Testis (tissue), 2 donors: ENCODE data around the gene C2CD3.

Source experiments
- POLR2A ChIP-seq: fragments of 450-650 bp; IDR thresholded peaks from one replicate; pipeline ENCODE4 v1.6.1; 2017; ENCODE audit warnings: antibody characterized with exemption, mild to moderate bottlenecking, moderate library complexity
- TF ChIP-seq, protein P1 (sequence below), 3 experiments: fragments of 450-650 bp in 2 of 3; fragments of 200-600 bp in 1 of 3; sonication (generic) in 1 of 3; IDR thresholded peaks; one replicate each; pipeline ENCODE4 v1.5.1; 2016 to 2019; ENCODE audit warnings: antibody characterized with exemption in 3 of 3, mild to moderate bottlenecking in 2 of 3, moderate library complexity in 1 of 3

DNA sequence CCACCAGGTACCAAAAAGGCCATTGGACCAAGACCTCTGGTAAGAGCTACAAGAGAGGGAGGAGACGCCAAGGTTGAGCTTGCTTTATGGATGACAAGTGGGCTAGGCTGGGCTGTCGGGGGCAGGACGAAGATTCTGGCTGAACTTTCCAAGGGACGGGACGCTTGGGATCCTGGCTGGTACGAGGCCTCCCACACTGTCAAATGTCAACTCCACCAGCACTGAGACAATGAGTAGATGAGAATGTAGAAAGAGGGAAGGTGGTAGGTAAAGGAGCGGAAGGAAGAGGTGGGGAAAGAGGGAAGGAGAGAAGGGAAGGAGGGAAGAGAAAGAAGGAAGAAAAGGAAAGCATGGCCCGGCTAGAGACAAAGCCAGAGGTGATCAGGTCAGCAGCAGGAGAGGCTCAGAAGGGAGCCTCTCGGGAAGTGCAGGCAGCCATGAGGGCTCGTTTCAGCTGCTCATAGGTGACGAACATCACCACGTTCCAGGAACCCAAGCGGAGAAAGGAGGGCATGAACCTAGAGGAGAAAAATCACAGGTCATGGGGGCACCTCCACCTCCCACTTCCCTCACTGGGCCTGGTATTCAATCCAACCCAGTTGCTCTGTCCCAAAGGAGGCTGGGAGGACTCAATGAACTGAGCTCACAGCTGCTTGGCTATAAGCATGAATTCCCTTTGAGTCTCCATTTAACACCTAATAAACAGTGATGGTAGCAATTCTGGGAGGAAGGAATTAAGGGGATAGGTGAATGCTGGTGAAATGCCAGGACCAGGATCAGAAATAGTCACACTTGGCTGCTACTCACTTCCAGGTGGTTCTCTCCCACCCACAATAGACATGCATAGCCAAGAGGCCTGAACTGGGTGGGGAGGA lies 196.0 kb downstream of the C2CD3 start:
- no peak for TF ChIP-seq POLR2A
- TF ChIP-seq, protein P1, sequence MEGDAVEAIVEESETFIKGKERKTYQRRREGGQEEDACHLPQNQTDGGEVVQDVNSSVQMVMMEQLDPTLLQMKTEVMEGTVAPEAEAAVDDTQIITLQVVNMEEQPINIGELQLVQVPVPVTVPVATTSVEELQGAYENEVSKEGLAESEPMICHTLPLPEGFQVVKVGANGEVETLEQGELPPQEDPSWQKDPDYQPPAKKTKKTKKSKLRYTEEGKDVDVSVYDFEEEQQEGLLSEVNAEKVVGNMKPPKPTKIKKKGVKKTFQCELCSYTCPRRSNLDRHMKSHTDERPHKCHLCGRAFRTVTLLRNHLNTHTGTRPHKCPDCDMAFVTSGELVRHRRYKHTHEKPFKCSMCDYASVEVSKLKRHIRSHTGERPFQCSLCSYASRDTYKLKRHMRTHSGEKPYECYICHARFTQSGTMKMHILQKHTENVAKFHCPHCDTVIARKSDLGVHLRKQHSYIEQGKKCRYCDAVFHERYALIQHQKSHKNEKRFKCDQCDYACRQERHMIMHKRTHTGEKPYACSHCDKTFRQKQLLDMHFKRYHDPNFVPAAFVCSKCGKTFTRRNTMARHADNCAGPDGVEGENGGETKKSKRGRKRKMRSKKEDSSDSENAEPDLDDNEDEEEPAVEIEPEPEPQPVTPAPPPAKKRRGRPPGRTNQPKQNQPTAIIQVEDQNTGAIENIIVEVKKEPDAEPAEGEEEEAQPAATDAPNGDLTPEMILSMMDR (IDR thresholded peaks at IDR 0.05) = no peak
